KOPT-K1 (cell line): ENCODE measurements around the gene MUS81.
"Not testable (repeated sequence)": the region's sequence is repeated elsewhere in the genome, so short reads cannot be mapped to it uniquely, and the experiment has no call there.

ENCODE experiments used
- H3K27ac ChIP-seq: fragments of 200-600 bp; sonication (generic); 2 replicates; pipeline ENCODE4 v1.5.1; 2016; ENCODE audit warnings: antibody characterized with exemption, mild to moderate bottlenecking, low read depth, low read length; ENCODE audit not compliant: poor library complexity, severe bottlenecking
- H3K36me3 ChIP-seq: fragments of 200-600 bp; sonication (generic); 2 replicates; pipeline ENCODE4 v1.5.1; 2017; ENCODE audit warnings: antibody characterized with exemption, mild to moderate bottlenecking, low read length, moderate library complexity; ENCODE audit not compliant: insufficient read depth
- H3K9me3 ChIP-seq: fragments of 200-600 bp; sonication (generic); 2 replicates; pipeline ENCODE4 v1.5.1; 2017; ENCODE audit warnings: antibody characterized with exemption, low read length, mild to moderate bottlenecking; ENCODE audit not compliant: insufficient read depth, poor library complexity, severe bottlenecking

MUS81 gene

GRCh38 chr11:65833297-65834030 lies 26.8 kb upstream of the MUS81 start, which contains the start of gene SNX32:
Gene SNX32 (plus strand): TSS chr11:65833963. CDS start chr11:65834066, 103 bp downstream.
- H3K27ac ChIP-seq, result no peak within 1 kb of the TSS
- H3K36me3 ChIP-seq, result no peaks in the 10 kb centered on the region

GRCh38 chr11:65834202-65834601 lies 26.0 kb upstream of the MUS81 start:
- no peak overlapping the region for H3K27ac ChIP-seq
- H3K9me3 ChIP-seq, result no peaks in the 10 kb centered on the region
- H3K36me3 ChIP-seq, result no peaks in the 10 kb centered on the region

More at GRCh38 chr11:65833297-65834030, 26.8 kb upstream of the MUS81 start, which contains the start of gene SNX32:
- H3K9me3 ChIP-seq, result no peaks in the 10 kb centered on the region

GRCh38 chr11:65842144-65842543 lies 18.1 kb upstream of the MUS81 start:
- Histone ChIP-seq H3K36me3 (no peaks in the 10 kb centered on the region), H3K9me3 (no peaks in the 10 kb centered on the region)

GRCh38 chr11:65843811-65844210 lies 16.4 kb upstream of the MUS81 start:
- no peak overlapping the region for H3K27ac ChIP-seq
- no peaks in the 10 kb centered on the region for H3K9me3 ChIP-seq
- no peaks in the 10 kb centered on the region for H3K36me3 ChIP-seq

More at GRCh38 chr11:65842144-65842543, 18.1 kb upstream of the MUS81 start:
- no peak overlapping the region for H3K27ac ChIP-seq

- Histone ChIP-seq H3K9me3 (no peaks in the 10 kb centered on the region), H3K36me3 (no peaks in the 10 kb centered on the region), H3K27ac (no peak overlapping the region)
These were observed 15.9 kb upstream of the MUS81 start for GRCh38 chr11:65844231-65844872.

- Histone ChIP-seq H3K36me3 (peaks cover 22% of the 10 kb centered on the region), H3K9me3 (peaks cover 4% of the 10 kb centered on the region), H3K27ac (no peak overlapping the region)
These were observed 12.5 kb upstream of the MUS81 start for GRCh38 chr11:65847746-65848145.

- not testable (repeated sequence) for H3K9me3 ChIP-seq, H3K27ac ChIP-seq
- H3K36me3 ChIP-seq, result peaks cover 32% of the 10 kb centered on the region
These were observed 11.5 kb upstream of the MUS81 start for GRCh38 chr11:65848693-65849092.

GRCh38 chr11:65849366-65849765 lies 10.9 kb upstream of the MUS81 start:
- Histone ChIP-seq H3K27ac (no peak overlapping the region), H3K36me3 (peaks cover 38% of the 10 kb centered on the region), H3K9me3 (peaks cover 4% of the 10 kb centered on the region)

GRCh38 chr11:65849771-65850216 lies 10.4 kb upstream of the MUS81 start:
- peaks cover 43% of the 10 kb centered on the region for H3K36me3 ChIP-seq
- H3K9me3 ChIP-seq, result peaks cover 4% of the 10 kb centered on the region
- no peak overlapping the region for H3K27ac ChIP-seq

GRCh38 chr11:65850217-65851082 lies 9.8 kb upstream of the MUS81 start:
- Histone ChIP-seq H3K27ac (no peak overlapping the region), H3K9me3 (peaks cover 4% of the 10 kb centered on the region), H3K36me3 (peaks cover 49% of the 10 kb centered on the region)

GRCh38 chr11:65851083-65851579 lies 9.1 kb upstream of the MUS81 start:
- Histone ChIP-seq H3K27ac (no peak overlapping the region), H3K36me3 (peaks cover 56% of the 10 kb centered on the region), H3K9me3 (peaks cover 4% of the 10 kb centered on the region)

GRCh38 chr11:65851811-65852507 lies 8.3 kb upstream of the MUS81 start:
- H3K36me3 ChIP-seq, result peaks cover 62% of the 10 kb centered on the region
- H3K9me3 ChIP-seq, result peaks cover 4% of the 10 kb centered on the region
- H3K27ac ChIP-seq, result no peak overlapping the region

- peaks cover 62% of the 10 kb centered on the region for H3K36me3 ChIP-seq
- peaks cover 4% of the 10 kb centered on the region for H3K9me3 ChIP-seq
- no peak overlapping the region for H3K27ac ChIP-seq
These were observed 7.6 kb upstream of the MUS81 start for GRCh38 chr11:65852508-65853245.
